ENCODE measurements around the gene CNPY3. TPM values are rescaled to one million over a fixed set of nuclear protein-coding genes. Genes with fewer than 3 reads are reported as not detected.

The CNPY3 gene
- total and polyA plus RNA-seq, 7 experiments from 2014 or later: 58.6 to 134 (median 92.7) TPM

DNA sequence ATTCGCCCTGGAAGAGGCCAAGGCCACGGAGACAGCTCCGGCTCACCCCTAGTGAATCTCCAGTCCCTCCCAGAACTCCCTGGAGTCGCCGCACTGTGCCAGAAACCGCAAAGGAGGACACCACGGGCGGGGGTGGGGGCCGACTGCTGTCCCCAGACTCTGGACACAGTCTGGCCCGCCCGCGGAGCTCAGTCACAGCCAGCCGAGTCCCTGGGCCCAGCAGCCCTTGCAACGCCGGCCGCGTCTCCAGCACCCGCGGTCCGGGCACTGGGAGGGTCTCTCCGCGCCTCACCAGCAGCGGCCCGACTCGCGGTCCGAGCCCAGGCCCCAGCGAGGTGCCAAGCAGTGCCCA, 49.2 kb downstream of the CNPY3 start:
- H3K27ac Mint-ChIP-seq: peak overlapping the region; percentile 75 to 92 (median 87)
- Histone ChIP-seq H3K27ac (ENCODE audit: low read depth, low read length) (peak overlapping the region; percentile 85), H3K4me3 (ENCODE audit: low read length) (peak overlapping the region; percentile 90), H3K4me1 (ENCODE audit: control insufficient read depth in 2 of 2, insufficient read depth in 2 of 2, low read length in 2 of 2) (peaks cover 27 to 30% of the 10 kb centered on the region in 2 donors), H3K36me3 (ENCODE audit: control insufficient read depth in 2 of 3, insufficient read depth in 3 of 3, low read length in 3 of 3) (peaks cover 0 to 7% (median 0%) of the 10 kb centered on the region in 3 experiments), H3K9me3 (ENCODE audit: control insufficient read depth in 2 of 3, low read length in 3 of 3) (no peaks in the 10 kb centered on the region), H3K27me3 (ENCODE audit: control insufficient read depth in 2 of 2, insufficient read depth in 2 of 2, low read length in 2 of 2) (no peaks in the 10 kb centered on the region)
- DNase-seq (peak in 4 of 9 donors; percentile 13 to 33 (median 14)), ATAC-seq (no peak)
- intact Hi-C loops (cut with micrococcal nuclease): loop anchor here (2.0 to 10.0 kb wide), 3 partner anchors 86 to 232 kb away; partner anchors contain the start of genes BICRAL (in 1 of the 2) and TBCC (in 1 of the 2)
- H3K36me3 Mint-ChIP-seq: peaks cover 0 to 18% (median 5%) of the 10 kb centered on the region in 5 donors
- no peaks in the 10 kb centered on the region for H3K9me3 Mint-ChIP-seq
- ChIA-PET POLR2A (interaction anchor here (0.6 to 4.7 kb wide), 21 partner anchors 10 to 538 kb away, joined by 3 to 94 read pairs (median 8); partner anchors contain the start of genes BICRAL, CNPY3, CUL7 and GNMT), CTCF (interaction anchor here (1.4 kb wide), 1 partner anchor 165 kb away, joined by 3 read pairs; no protein-coding TSS in a partner anchor)
- no peaks in the 10 kb centered on the region for H3K27me3 Mint-ChIP-seq
- peaks cover 14 to 56% (median 45%) of the 10 kb centered on the region in 7 donors for H3K4me1 Mint-ChIP-seq
- H3K4me3 Mint-ChIP-seq: peak overlapping the region; percentile 77 to 94 (median 85)

- Histone ChIP-seq H3K36me3 (ENCODE audit: control insufficient read depth in 2 of 3, insufficient read depth in 3 of 3, low read length in 3 of 3) (peaks cover 0 to 2% (median 0%) of the 10 kb centered on the region in 3 experiments), H3K4me1 (ENCODE audit: control insufficient read depth in 2 of 2, insufficient read depth in 2 of 2, low read length in 2 of 2) (peaks cover 30 to 32% of the 10 kb centered on the region in 2 donors), H3K9me3 (ENCODE audit: control insufficient read depth in 2 of 3, low read length in 3 of 3) (no peaks in the 10 kb centered on the region), H3K27me3 (ENCODE audit: control insufficient read depth in 2 of 2, insufficient read depth in 2 of 2, low read length in 2 of 2) (no peaks in the 10 kb centered on the region), H3K4me3 (ENCODE audit: low read length) (peak within 1 kb of the TSS; percentile 90), H3K27ac (ENCODE audit: low read depth, low read length) (peak within 1 kb of the TSS; percentile 85)
- Mint-ChIP-seq H3K36me3 (peaks cover 0 to 13% (median 4%) of the 10 kb centered on the region in 5 donors), H3K9me3 (no peaks in the 10 kb centered on the region), H3K4me1 (peaks cover 19 to 61% (median 47%) of the 10 kb centered on the region in 7 donors), H3K4me3 (peak within 1 kb of the TSS; percentile 91 to 99 (median 94)), H3K27ac (peak within 1 kb of the TSS; percentile 92 to 99 (median 98)), H3K27me3 (no peaks in the 10 kb centered on the region)
- ChIA-PET CTCF (interaction anchor here (0.9 to 1.4 kb wide), 2 partner anchors 50 to 165 kb away, joined by 3 to 4 read pairs; partner anchors contain the start of gene CNPY3), POLR2A (interaction anchor here (0.6 to 4.7 kb wide), 23 partner anchors 9 to 1110 kb away, joined by 3 to 94 read pairs (median 8); partner anchors contain the start of genes BICRAL, CNPY3, CUL7 and GNMT)
- intact Hi-C loops (cut with micrococcal nuclease): loop anchor here (1.0 to 10.0 kb wide), 13 partner anchors 34 to 1058 kb away; partner anchors contain the start of genes CNPY3 (in 2 of the 2), CUL7 (in 2 of the 2), MEA1 (in 2 of the 2) and SRF (in 2 of the 2)
- peak; percentile 77 to 98 (median 93) for DNase-seq
- ATAC-seq: peak; percentile 97
Measured at GRCh38 chr6:42978839-42979522, 49.7 kb downstream of the CNPY3 start, which contains the start of gene PEX6. TSS of gene PEX6 (minus strand) at chr6:42979181. CDS start at chr6:42979150, 31 bp downstream.

GRCh38 chr6:42979523-42980177, 50.4 kb downstream of the CNPY3 start:
- H3K27ac Mint-ChIP-seq: peak overlapping the region; percentile 92 to 99 (median 98)
- CTCF ChIA-PET: interaction anchor here (0.9 to 1.4 kb wide), 2 partner anchors 51 to 164 kb away, joined by 3 to 4 read pairs; partner anchors contain the start of gene CNPY3
- H3K27me3 ChIP-seq (ENCODE audit: control insufficient read depth in 2 of 2, insufficient read depth in 2 of 2, low read length in 2 of 2): no peaks in the 10 kb centered on the region
- H3K27ac ChIP-seq (ENCODE audit: low read depth, low read length): peak overlapping the region; percentile 85
- H3K4me3 Mint-ChIP-seq: peak overlapping the region; percentile 91 to 99 (median 94)
- peaks cover 20 to 66% (median 50%) of the 10 kb centered on the region in 7 donors for H3K4me1 Mint-ChIP-seq
- no peaks in the 10 kb centered on the region for H3K9me3 Mint-ChIP-seq
- no peaks in the 10 kb centered on the region for H3K9me3 ChIP-seq (ENCODE audit: control insufficient read depth in 2 of 3, low read length in 3 of 3)
- H3K36me3 ChIP-seq (ENCODE audit: control insufficient read depth in 2 of 3, insufficient read depth in 3 of 3, low read length in 3 of 3): peaks cover 0 to 2% (median 0%) of the 10 kb centered on the region in 3 experiments
- peaks cover 0 to 12% (median 4%) of the 10 kb centered on the region in 5 donors for H3K36me3 Mint-ChIP-seq
- POLR2A ChIA-PET: interaction anchor here (0.6 to 4.7 kb wide), 23 partner anchors 9 to 1110 kb away, joined by 3 to 94 read pairs (median 8); partner anchors contain the start of genes CNPY3, CUL7, GNMT and KLC4
- intact Hi-C loops (cut with micrococcal nuclease): loop anchor here (1.0 to 10.0 kb wide), 14 partner anchors 34 to 1058 kb away; partner anchors contain the start of genes CNPY3 (in 2 of the 2), CUL7 (in 2 of the 2), MEA1 (in 2 of the 2) and SRF (in 2 of the 2)
- peak in 2 of 9 donors; percentile 17 to 35 for DNase-seq
- H3K4me3 ChIP-seq (ENCODE audit: low read length): peak overlapping the region; percentile 90
- peaks cover 30 to 33% of the 10 kb centered on the region in 2 donors for H3K4me1 ChIP-seq (ENCODE audit: control insufficient read depth in 2 of 2, insufficient read depth in 2 of 2, low read length in 2 of 2)
- H3K27me3 Mint-ChIP-seq: no peaks in the 10 kb centered on the region
- no peak for ATAC-seq

DNA sequence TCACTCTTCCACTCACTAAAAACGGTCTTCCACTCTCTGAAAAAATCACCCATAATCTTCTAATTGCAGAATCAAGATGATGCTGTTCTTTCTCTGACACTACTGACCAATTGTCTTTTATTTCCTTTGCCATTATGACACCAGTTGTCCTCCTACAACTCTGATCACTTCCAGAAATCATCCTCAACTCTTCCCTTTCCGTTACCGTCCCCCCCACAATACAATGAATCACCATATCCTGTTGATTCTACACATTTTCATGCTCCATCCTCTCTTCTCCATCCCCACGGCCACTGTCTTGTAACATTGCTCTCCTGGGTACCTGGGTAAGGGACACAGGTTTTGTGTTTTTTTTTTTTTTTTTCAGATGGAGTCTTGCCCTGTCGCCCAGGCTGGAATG, 52.6 kb downstream of the CNPY3 start:
- Histone ChIP-seq H3K4me3 (ENCODE audit: low read length) (no peak overlapping the region), H3K27me3 (ENCODE audit: control insufficient read depth in 2 of 2, insufficient read depth in 2 of 2, low read length in 2 of 2) (no peaks in the 10 kb centered on the region), H3K36me3 (ENCODE audit: control insufficient read depth in 2 of 3, insufficient read depth in 3 of 3, low read length in 3 of 3) (peaks cover 0 to 4% (median 0%) of the 10 kb centered on the region in 3 experiments), H3K9me3 (ENCODE audit: control insufficient read depth in 2 of 3, low read length in 3 of 3) (no peaks in the 10 kb centered on the region), H3K27ac (ENCODE audit: low read depth, low read length) (peak overlapping the region; percentile 44), H3K4me1 (ENCODE audit: control insufficient read depth in 2 of 2, insufficient read depth in 2 of 2, low read length in 2 of 2) (peaks cover 43 to 51% of the 10 kb centered on the region in 2 donors)
- H3K27ac Mint-ChIP-seq: peak overlapping the region; percentile 2 to 95 (median 88)
- no peak for ATAC-seq
- POLR2A ChIA-PET: interaction anchor here (4.7 kb wide), 1 partner anchor 32 kb away, joined by 70 read pairs; the partner anchor contains the start of genes KLHDC3 and MEA1
- H3K27me3 Mint-ChIP-seq: no peaks in the 10 kb centered on the region
- peaks cover 35 to 70% (median 60%) of the 10 kb centered on the region in 7 donors for H3K4me1 Mint-ChIP-seq
- peak overlapping the region in 9 of 10 donors; percentile 3 to 71 (median 37) for H3K4me3 Mint-ChIP-seq
- intact Hi-C loops (cut with micrococcal nuclease): loop anchor here in 1 of 2 donors (5.0 kb wide), 1 partner anchor 445 kb away; the partner anchor contains the start of gene ABCC10
- CTCF ChIA-PET: no interaction called here
- DNase-seq: no peak
- H3K9me3 Mint-ChIP-seq: no peaks in the 10 kb centered on the region
- peaks cover 0 to 11% (median 2%) of the 10 kb centered on the region in 5 donors for H3K36me3 Mint-ChIP-seq

DNA sequence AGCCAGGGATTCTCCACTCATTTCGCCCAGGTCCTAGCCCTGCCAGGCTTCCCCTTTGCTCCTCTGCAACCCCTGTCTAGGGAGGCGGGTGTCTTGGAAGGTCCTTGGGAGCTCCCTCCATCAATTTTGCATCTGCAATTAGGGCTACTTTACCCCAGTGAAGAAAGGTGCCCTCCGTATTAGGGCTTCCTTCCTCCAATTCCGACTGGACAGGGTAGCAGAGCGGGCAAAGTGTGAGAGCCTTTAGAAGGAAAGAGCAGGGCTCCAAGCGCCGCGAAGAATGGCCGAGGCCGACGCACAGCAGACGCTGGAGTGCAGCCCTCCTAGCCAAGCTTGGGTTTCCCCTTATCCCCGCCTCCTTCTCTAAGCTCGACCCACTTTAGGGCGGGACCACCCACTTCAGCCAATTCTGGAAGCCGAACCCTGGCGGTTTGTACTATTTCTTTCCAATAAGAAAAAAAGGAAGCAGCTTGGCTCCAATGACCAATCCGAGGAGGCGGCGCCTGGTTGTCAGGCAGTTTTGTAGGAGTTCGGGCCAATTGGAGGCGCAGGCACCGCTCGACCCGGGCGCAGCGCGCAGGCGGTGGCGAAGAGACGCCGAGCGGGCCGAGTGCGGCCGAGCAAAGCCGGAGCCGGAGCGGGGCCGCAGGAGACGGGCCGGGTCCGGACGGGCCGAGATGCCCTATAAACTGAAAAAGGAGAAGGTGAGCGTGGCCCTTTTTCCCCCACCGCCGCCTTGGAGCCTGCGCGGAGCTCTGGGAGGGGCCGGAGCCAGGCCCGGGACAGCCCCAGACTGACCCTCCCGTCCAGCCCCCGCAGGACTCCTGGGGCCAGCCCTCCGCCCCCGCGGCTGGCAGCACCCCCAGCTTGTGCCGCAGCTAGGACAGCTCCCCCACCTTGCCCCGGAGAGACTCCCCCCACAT, 55.0 kb downstream of the CNPY3 start, which contains the start of gene PPP2R5D:
Gene PPP2R5D, plus strand, starts transcription at position 570 of the 923 bp plus-strand sequence. Its CDS starts 108 bp downstream, at position 678.
- intact Hi-C loops (cut with micrococcal nuclease): loop anchor here (1.0 to 5.0 kb wide), 10 partner anchors 23 to 443 kb away; partner anchors contain the start of genes CNPY3 (in 2 of the 2), CUL7 (in 2 of the 2), KLHDC3 (in 2 of the 2) and SRF (in 2 of the 2)
- ATAC-seq (peak; percentile 97), DNase-seq (peak; percentile 81 to 98 (median 97))
- no peaks in the 10 kb centered on the region for H3K27me3 Mint-ChIP-seq
- peaks cover 0 to 9% (median 0%) of the 10 kb centered on the region in 5 donors for H3K36me3 Mint-ChIP-seq
- peak within 1 kb of the TSS; percentile 95 for H3K27ac ChIP-seq (ENCODE audit: low read depth, low read length)
- H3K9me3 Mint-ChIP-seq: no peaks in the 10 kb centered on the region
- peak within 1 kb of the TSS; percentile 87 to 99 (median 94) for H3K4me3 Mint-ChIP-seq
- no peaks in the 10 kb centered on the region for H3K27me3 ChIP-seq (ENCODE audit: control insufficient read depth in 2 of 2, insufficient read depth in 2 of 2, low read length in 2 of 2)
- no peaks in the 10 kb centered on the region for H3K9me3 ChIP-seq (ENCODE audit: control insufficient read depth in 2 of 3, low read length in 3 of 3)
- H3K27ac Mint-ChIP-seq: peak within 1 kb of the TSS; percentile 89 to 99 (median 95)
- H3K4me1 ChIP-seq (ENCODE audit: control insufficient read depth in 2 of 2, insufficient read depth in 2 of 2, low read length in 2 of 2): peaks cover 28 to 40% of the 10 kb centered on the region in 2 donors
- H3K36me3 ChIP-seq (ENCODE audit: control insufficient read depth in 2 of 3, insufficient read depth in 3 of 3, low read length in 3 of 3): peaks cover 0 to 18% (median 0%) of the 10 kb centered on the region in 3 experiments
- peak within 1 kb of the TSS; percentile 64 for H3K4me3 ChIP-seq (ENCODE audit: low read length)
- peaks cover 46 to 71% (median 68%) of the 10 kb centered on the region in 7 donors for H3K4me1 Mint-ChIP-seq
- ChIA-PET CTCF (interaction anchor here (0.5 to 1.5 kb wide), 5 partner anchors 17 to 325 kb away, joined by 3 to 4 read pairs (median 3); no protein-coding TSS in a partner anchor), POLR2A (interaction anchor here (0.6 to 2.7 kb wide), 32 partner anchors 9 to 532 kb away, joined by 3 to 61 read pairs (median 4); partner anchors contain the start of genes ABCC10, BICRAL, CNPY3 and CUL7)
